Pancreas (tissue), 10 donors: ENCODE results near the gene SEZ6. TPM values are rescaled to one million over a fixed set of nuclear protein-coding genes. Genes with fewer than 3 reads are reported as not detected.
A peak's percentile ranks its signal among the peaks of the same experiment; 100 is the strongest.

ENCODE experiments used
- ATAC-seq, 4 donors: fragments of 200-7000 bp; cut with Tn5 transposase; one replicate each; pipeline versions ENCODE4 v1.8.0 to v1.9.1; 2020; ENCODE audit warnings: mild to moderate bottlenecking in 4 of 4, moderate library complexity in 4 of 4
- DNase-seq, 6 donors: peaks; one replicate each; pipeline ENCODE4 v3.0.0-alpha.2; 2020
- FAIRE-seq: peaks from 2 replicates; lab custom pipeline; 2012; peaks lifted over from hg19 to GRCh38; lab: Jason Lieb, UNC
- H3K27ac ChIP-seq, 4 donors: fragments of 200-600 bp; sonication (generic); 1 replicate in 3 of 4; 2 replicates in 1 of 4; pipeline versions ENCODE4 v1.5.0 to v1.8.0; 2020
- H3K27me3 ChIP-seq, 4 donors: fragments of 200-600 bp; one replicate each; pipeline ENCODE4 v1.8.0; 2021
- H3K36me3 ChIP-seq, 3 donors: fragments of 200-600 bp; sonication (generic) in 1 of 3; one replicate each; pipeline versions ENCODE4 v1.5.0 to v1.8.0; 2020 to 2021
- H3K4me1 ChIP-seq, 3 donors: fragments of 200-600 bp; one replicate each; pipeline ENCODE4 v1.8.0; 2021
- H3K4me3 ChIP-seq, 4 donors: fragments of 200-600 bp; sonication (generic) in 2 of 4; one replicate each; pipeline versions ENCODE4 v1.5.0 to v1.8.0; 2020 to 2021
- H3K9me3 ChIP-seq, 4 donors: fragments of 200-600 bp; one replicate each; pipeline ENCODE4 v1.8.0; 2021
- WGBS, 2 donors: extraction: QIAGEN DNeasy Blood & Tissue Kit; methylation state at CpG; one replicate each; pipeline ENCODE4 v1.1.7; 2013; 5-methylcytosine and 5-hydroxymethylcytosine counted together
- intact Hi-C, 3 donors: fragments of 100-400 bp; cut with DNase I; formaldehyde crosslinking; loops; one replicate each; pipeline versions ENCODE4 v1.11.1 to v1.14.2; 2022
- polyA plus RNA-seq, 2 donors: library from polyadenylated mRNA; stranded (reverse); fragments of 200-250 nt; gene quantifications; one replicate each; pipeline ENCODE4 v1.2.3, GENCODE V29; 2013
- total RNA-seq, 6 donors: library from RNA; stranded (reverse); fragmentation: NEBNext Ultra II Directional in 4 of 6; extraction: Animal tissue kit (Norgen Biotek cat#: 25700) in 4 of 6; gene quantifications; one replicate each; pipeline versions ENCODE4 v1.2.1 to v1.2.4, GENCODE V29; 2021 to 2023
- TF ChIP-seq, protein P1 (sequence below), 4 donors: fragments of 200-600 bp; sonication (generic) in 3 of 4; IDR thresholded peaks; one replicate each; pipeline versions ENCODE4 v1.5.0 to v1.8.0; 2021; ENCODE audit warnings: antibody characterized with exemption in 4 of 4
- donor health status: healthy with polysubstance abuse.
- donor health status: DM: no; HTN: no; CAD: no; lungs with moderate emphysema.
- donor health status: DM: no; HTN: no; CAD: no.
- donor health status: control.
- donor health status: control.
- donor health status: Bipolar disorder and iron deficiency.
- donor health status: DM: yes; HTN: yes; CAD: no.
- donor health status: DM: no; HTN: no; CAD: no.
- donor health status: DM: no; HTN: no; CAD: no.
- donor health status: DM: yes; HTN: yes; CAD: no.

Gene SEZ6
- total and polyA plus RNA-seq, 8 donors: 0.13 to 5.0 (median 0.64) TPM

DNA sequence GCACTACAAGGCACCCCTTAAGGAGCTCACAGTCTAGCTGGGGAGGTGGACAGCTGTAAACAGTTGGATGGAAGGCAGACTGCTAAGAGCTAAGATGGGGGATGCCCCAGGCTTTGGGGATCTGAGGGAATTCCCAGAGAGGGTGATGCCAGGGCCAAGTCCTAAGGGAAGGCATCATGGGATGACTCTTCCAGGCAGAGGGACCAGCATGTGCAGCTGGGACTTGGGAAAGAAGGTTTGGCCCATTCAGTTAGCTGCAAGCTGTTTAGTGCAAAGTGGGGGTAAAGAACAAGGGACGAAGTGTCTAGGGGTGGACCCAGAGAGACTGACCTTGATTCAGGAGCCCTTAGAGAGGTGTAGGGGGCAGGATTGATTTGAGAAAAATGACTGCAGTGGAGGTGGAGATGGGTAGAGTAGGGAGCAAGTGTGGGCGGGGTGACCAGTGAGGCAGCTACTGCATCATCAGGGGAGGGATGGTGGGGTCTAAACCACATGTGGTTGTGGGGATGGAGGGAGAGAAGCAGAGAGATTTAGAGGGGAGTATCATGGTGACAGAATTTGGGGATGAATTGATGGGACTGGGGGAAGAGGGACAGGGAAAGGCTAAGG, 27.4 kb downstream of the SEZ6 start:
- no peaks in the 10 kb centered on the region for H3K9me3 ChIP-seq
- TF ChIP-seq, protein P1, sequence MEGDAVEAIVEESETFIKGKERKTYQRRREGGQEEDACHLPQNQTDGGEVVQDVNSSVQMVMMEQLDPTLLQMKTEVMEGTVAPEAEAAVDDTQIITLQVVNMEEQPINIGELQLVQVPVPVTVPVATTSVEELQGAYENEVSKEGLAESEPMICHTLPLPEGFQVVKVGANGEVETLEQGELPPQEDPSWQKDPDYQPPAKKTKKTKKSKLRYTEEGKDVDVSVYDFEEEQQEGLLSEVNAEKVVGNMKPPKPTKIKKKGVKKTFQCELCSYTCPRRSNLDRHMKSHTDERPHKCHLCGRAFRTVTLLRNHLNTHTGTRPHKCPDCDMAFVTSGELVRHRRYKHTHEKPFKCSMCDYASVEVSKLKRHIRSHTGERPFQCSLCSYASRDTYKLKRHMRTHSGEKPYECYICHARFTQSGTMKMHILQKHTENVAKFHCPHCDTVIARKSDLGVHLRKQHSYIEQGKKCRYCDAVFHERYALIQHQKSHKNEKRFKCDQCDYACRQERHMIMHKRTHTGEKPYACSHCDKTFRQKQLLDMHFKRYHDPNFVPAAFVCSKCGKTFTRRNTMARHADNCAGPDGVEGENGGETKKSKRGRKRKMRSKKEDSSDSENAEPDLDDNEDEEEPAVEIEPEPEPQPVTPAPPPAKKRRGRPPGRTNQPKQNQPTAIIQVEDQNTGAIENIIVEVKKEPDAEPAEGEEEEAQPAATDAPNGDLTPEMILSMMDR (IDR thresholded peaks at IDR 0.05): no peak
- H3K4me1 ChIP-seq: no peaks in the 10 kb centered on the region
- DNase-seq: no peak
- FAIRE-seq: no peak
- H3K4me3 ChIP-seq: no peak overlapping the region
- no peaks in the 10 kb centered on the region for H3K27me3 ChIP-seq
- no peaks in the 10 kb centered on the region for H3K36me3 ChIP-seq
- H3K27ac ChIP-seq: no peak overlapping the region
- no peak for ATAC-seq
- 80 to 87% methylated on average over 2 of the region's 2 CpGs for WGBS, 2 donors
- intact Hi-C loops: loop anchor here in 1 of 3 donors (10.0 kb wide), 1 partner anchor 66 kb away; the partner anchor contains the start of gene PIPOX

DNA sequence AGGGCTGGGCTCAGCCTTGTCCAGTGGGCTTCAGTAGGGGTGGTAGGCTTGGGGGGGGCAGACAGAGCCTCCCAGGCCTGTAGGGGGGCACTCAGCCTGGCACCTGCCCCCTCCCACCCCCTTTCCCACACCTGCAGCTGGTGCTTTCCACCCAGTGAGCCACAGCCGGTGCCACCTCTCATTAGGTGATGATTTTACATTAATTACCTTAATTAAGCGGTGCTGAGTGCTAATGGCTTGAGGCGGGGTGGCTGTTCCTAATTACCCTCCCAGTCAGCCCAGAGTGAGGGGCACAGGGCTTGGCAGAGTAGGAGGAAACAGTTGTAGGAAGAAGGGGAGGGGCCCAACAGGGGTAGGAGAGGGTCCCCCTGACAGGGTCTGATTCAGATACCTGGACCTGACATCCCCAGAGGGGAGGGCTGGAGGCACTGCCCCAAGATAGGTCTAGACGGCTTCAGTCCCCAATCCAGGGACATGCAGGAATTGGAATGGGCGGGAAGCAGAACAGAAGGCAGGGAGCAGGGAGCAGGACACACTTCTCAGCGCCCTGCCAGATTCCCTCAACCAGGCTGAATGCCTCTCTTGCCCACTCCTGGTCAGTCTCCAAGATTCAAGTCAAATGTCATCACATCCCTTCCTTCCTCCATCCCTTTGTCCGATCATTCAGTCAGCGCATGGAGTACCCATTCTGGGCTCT, 28.0 kb downstream of the SEZ6 start:
- ATAC-seq (no peak), DNase-seq (no peak), FAIRE-seq (no peak)
- WGBS, 2 donors: 77 to 79% methylated on average over 8 of the region's 8 CpGs
- H3K27me3 ChIP-seq: no peaks in the 10 kb centered on the region
- intact Hi-C loops: loop anchor here in 1 of 3 donors (10.0 kb wide), 1 partner anchor 67 kb away; the partner anchor contains the start of gene PIPOX
- H3K4me1 ChIP-seq: no peaks in the 10 kb centered on the region
- H3K4me3 ChIP-seq: no peak overlapping the region
- H3K36me3 ChIP-seq: no peaks in the 10 kb centered on the region
- TF ChIP-seq, protein P1 (IDR thresholded peaks at IDR 0.05): no peak
- H3K9me3 ChIP-seq: no peaks in the 10 kb centered on the region
- no peak overlapping the region for H3K27ac ChIP-seq

DNA sequence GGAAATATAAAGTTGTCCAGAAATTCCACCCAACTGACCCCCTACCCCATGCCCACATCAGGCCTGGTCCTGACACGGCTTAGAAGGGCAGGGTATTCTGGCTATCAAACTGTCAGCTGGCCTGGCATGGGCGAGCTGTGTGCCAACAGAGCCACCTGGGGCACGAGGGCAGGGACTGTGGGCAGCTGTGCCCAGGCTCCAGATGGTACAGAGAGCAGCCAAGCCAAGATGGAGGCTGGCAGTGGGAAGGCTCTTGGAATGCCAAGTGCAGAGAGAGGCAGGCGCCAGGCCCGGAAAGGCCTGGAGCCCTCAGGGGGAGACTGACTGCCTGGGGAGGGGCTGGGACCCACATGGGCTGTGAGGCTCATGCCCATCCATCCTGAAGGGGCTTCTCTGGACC, 30.2 kb downstream of the SEZ6 start:
- no peak overlapping the region for H3K4me3 ChIP-seq
- intact Hi-C loops: loop anchor here in 1 of 3 donors (10.0 kb wide), 1 partner anchor 69 kb away; the partner anchor contains the start of gene PIPOX
- H3K27ac ChIP-seq: no peak overlapping the region
- H3K9me3 ChIP-seq: no peaks in the 10 kb centered on the region
- DNase-seq (no peak), FAIRE-seq (no peak), ATAC-seq (peak in 1 of 4 donors; percentile 11)
- WGBS, 2 donors: 58% methylated on average over 5 of the region's 5 CpGs
- no peaks in the 10 kb centered on the region for H3K27me3 ChIP-seq
- H3K36me3 ChIP-seq: no peaks in the 10 kb centered on the region
- TF ChIP-seq, protein P1 (IDR thresholded peaks at IDR 0.05): no peak
- peaks cover 0 to 9% (median 8%) of the 10 kb centered on the region in 3 donors for H3K4me1 ChIP-seq

DNA sequence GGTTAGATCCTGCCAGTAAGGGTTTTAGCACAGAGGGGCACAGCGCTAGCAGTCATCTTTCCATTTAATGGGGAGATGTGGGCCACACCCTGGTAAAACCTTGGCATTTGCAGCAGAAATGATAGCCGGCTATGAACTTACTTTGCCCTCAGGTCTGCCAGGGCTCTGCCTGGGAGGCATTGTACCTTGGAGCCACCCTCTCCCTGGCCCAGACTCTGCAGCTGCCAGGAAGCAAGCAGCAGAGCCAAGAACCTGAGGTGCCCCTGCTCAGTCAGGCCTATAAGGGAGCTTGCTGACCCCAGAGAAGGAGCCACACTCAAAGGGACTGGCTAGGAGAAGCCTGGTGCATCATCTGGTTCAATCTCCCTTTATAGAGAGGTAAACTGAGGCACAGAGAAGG, 30.8 kb downstream of the SEZ6 start:
- Histone ChIP-seq H3K27ac (no peak overlapping the region), H3K9me3 (no peaks in the 10 kb centered on the region), H3K27me3 (no peaks in the 10 kb centered on the region), H3K4me1 (peaks cover 0 to 9% (median 8%) of the 10 kb centered on the region in 3 donors), H3K4me3 (no peak overlapping the region), H3K36me3 (no peaks in the 10 kb centered on the region)
- FAIRE-seq: no peak
- intact Hi-C loops: loop anchor here in 1 of 3 donors (10.0 kb wide), 1 partner anchor 70 kb away; the partner anchor contains the start of gene PIPOX
- no peak for DNase-seq
- no peak for ATAC-seq
- TF ChIP-seq, protein P1 (IDR thresholded peaks at IDR 0.05): no peak
- 90 to 94% methylated on average over 2 of the region's 2 CpGs for WGBS, 2 donors
